Stimulated activated memory B cell treated with anti-CD40 and anti-IgM and Interleukin-4, amounts not matched to agents 10 μg/mL and 1 μg/mL and 100 μg/mL, for 72 hours (primary cell): Measurements from ENCODE around the gene SCN1A.

Experiments
- ATAC-seq: fragments of 150-1000 bp; cut with Tn5 transposase; 2 replicates; pipeline ENCODE4 v1.10.0; 2021
- H3K27ac Mint-ChIP-seq: one replicate; pipeline ENCODE4 v1.8.0; 2022; ENCODE audit warnings: mild to moderate bottlenecking, mixed read lengths
- H3K27me3 Mint-ChIP-seq: one replicate; pipeline ENCODE4 v1.8.0; 2022; ENCODE audit warnings: mixed read lengths
- H3K36me3 Mint-ChIP-seq: one replicate; pipeline ENCODE4 v1.8.0; 2022; ENCODE audit warnings: mixed read lengths
- H3K4me1 Mint-ChIP-seq: one replicate; pipeline ENCODE4 v1.8.0; 2022; ENCODE audit warnings: mixed read lengths
- H3K4me3 Mint-ChIP-seq: one replicate; pipeline ENCODE4 v1.8.0; 2022; ENCODE audit warnings: mild to moderate bottlenecking, moderate library complexity, mixed read lengths
- H3K9me3 Mint-ChIP-seq: one replicate; pipeline ENCODE4 v1.8.0; 2022; ENCODE audit warnings: mixed read lengths

SCN1A gene

DNA sequence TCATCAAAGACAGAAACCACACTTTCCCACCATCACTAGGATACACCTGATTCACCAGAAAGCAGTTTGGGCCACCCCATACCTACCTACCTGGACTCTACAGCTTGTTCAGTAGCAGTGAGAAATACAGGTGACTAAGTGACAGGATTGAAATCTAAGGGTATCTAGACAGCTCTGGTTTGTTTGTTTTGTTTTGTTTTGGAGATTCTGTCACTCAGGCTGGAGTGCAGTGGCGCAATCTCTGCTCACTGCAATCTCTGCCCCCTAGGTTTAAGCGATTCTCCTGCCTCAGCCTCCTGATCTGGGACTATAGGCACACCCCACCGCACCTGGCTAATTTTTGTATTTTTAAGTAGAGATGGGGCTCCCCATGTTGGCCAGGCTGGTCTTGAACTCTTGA, 177.4 kb downstream of the SCN1A start:
- Mint-ChIP-seq H3K27ac (no peak overlapping the region), H3K4me3 (no peak overlapping the region), H3K36me3 (peaks cover 11% of the 10 kb centered on the region), H3K4me1 (peaks cover 9% of the 10 kb centered on the region), H3K27me3 (no peaks in the 10 kb centered on the region), H3K9me3 (no peaks in the 10 kb centered on the region)
- no peak for ATAC-seq

DNA sequence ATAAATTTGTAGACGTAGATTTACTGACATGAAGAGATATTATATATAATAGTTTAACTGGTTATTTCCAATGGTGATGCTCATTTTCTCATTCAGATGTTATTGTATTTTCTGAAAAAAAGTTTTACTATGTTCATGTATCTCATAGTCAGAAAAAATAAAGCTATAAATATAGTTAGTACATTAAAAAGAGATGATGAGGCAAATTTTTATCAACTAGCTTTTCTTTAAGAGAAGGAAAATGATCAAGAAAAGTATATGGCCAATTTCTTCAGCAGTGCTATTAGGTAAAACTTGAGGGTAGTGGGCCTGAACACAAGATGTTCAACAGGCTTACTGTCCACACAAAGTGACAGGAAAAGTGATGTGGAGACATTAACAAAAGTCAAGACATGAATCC, 186.0 kb downstream of the SCN1A start:
- Mint-ChIP-seq H3K4me3 (no peak overlapping the region), H3K36me3 (peaks cover 47% of the 10 kb centered on the region), H3K9me3 (no peaks in the 10 kb centered on the region), H3K27me3 (no peaks in the 10 kb centered on the region), H3K4me1 (no peaks in the 10 kb centered on the region), H3K27ac (no peak overlapping the region)
- ATAC-seq, result no peak

DNA sequence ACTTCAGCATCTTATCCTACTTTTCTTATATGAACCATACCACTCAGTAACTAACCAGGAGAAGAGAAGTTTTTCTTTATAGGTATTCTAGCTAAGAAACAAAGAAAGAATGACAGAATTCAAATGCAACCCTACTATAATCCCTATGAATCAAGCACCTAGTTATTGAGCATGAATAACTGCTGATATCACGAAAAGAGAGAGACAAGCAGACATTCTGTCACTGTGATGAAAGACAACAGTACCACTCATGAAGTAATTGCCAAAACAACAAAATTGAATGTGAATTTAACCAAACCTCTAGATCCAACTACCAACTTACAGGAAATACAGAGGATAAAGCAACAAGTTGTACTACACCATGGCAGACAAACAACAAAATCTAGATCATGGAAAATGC, 189.6 kb downstream of the SCN1A start:
- Mint-ChIP-seq H3K4me3 (no peak overlapping the region), H3K9me3 (no peaks in the 10 kb centered on the region), H3K36me3 (peaks cover 55% of the 10 kb centered on the region), H3K27me3 (no peaks in the 10 kb centered on the region), H3K27ac (no peak overlapping the region), H3K4me1 (no peaks in the 10 kb centered on the region)
- ATAC-seq, result no peak
